ENCODE data around the gene DMD.

DMD gene

DNA sequence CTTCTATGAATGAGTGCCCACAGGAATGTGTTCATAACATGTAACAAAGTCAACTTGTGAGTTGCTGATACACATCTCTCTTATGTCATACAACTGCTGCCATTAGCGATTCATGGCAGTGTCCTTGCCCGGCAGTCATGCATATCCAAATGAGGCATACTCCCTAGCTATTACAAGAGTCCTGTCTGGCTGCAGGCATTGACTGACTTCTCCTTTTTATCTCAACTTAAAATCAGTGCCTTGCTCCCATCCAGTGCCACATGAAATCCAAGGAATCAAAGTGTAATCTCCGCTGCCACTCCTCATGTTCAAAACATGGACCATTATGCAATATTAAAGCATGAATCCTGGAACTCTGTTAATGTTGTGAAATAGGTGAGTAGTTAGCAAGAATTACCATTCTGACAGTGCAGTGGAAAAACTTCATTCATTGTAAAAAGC is 1790.6 kb downstream of the DMD start:
- WGBS (ENCODE audit: insufficient coverage), result 74% methylated on average over 2 of the region's 3 CpGs
- Histone ChIP-seq H3K9me3 (ENCODE audit: control extremely low read depth in 1 of 5, control insufficient read depth in 4 of 5, insufficient read depth in 2 of 5, low read depth in 1 of 5, low read length in 4 of 5) (no peaks in the 10 kb centered on the region), H3K27ac (ENCODE audit: insufficient read depth in 1 of 2, low read depth in 1 of 2, low read length in 2 of 2, poor library complexity in 1 of 2, severe bottlenecking in 2 of 2) (no peak overlapping the region), H3K27me3 (replicated peaks in 2 of 5; ENCODE audit: control insufficient read depth in 4 of 5, insufficient read depth in 5 of 5, low read length in 4 of 5) (no peaks in the 10 kb centered on the region), H3K36me3 (ENCODE audit: control insufficient read depth in 4 of 4, insufficient read depth in 4 of 4, low read length in 3 of 4) (no peaks in the 10 kb centered on the region), H3K4me1 (ENCODE audit: control extremely low read depth in 1 of 4, control insufficient read depth in 4 of 4, insufficient read depth in 4 of 4, low read length in 3 of 4) (no peaks in the 10 kb centered on the region), H3K4me3 (ENCODE audit: control insufficient read depth in 1 of 7, extremely low read depth in 1 of 7, insufficient read depth in 4 of 7, low read depth in 2 of 7, low read length in 6 of 7) (no peak overlapping the region)
- no peak for DNase-seq
- CTCF ChIA-PET, result interaction anchor here (4.9 kb wide), 1 partner anchor 383 kb away, joined by 27 read pairs; no protein-coding TSS in a partner anchor
- POLR2A ChIA-PET, result no interaction called here

DNA sequence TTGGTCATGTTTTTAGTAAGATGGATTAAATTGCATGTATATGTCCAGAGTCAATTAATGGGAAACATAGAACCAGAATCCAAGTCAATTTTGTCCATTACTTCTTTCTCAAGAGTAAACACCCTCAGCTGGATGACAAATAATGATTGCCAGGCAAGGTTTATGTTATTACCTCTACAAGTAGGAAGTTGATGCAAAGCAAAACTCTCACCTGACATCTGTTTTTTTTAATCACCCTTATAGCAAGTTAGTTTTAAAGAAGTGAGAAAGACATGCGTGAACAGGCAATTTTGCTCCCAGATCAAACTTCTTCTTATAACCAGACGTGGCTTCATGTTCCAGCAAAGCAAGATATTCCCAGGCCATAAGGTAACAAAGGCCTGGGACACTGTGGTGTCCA is 1791.0 kb downstream of the DMD start:
- H3K4me1 ChIP-seq (ENCODE audit: control extremely low read depth in 1 of 4, control insufficient read depth in 4 of 4, insufficient read depth in 4 of 4, low read length in 3 of 4), result no peaks in the 10 kb centered on the region
- H3K27ac ChIP-seq (ENCODE audit: insufficient read depth in 1 of 2, low read depth in 1 of 2, low read length in 2 of 2, poor library complexity in 1 of 2, severe bottlenecking in 2 of 2), result no peak overlapping the region
- ChIA-PET CTCF (no interaction called here), POLR2A (no interaction called here)
- no peak for DNase-seq
- WGBS (ENCODE audit: insufficient coverage), result 100% methylated on average over 1 of the region's 2 CpGs
- no peaks in the 10 kb centered on the region for H3K9me3 ChIP-seq (ENCODE audit: control extremely low read depth in 1 of 5, control insufficient read depth in 4 of 5, insufficient read depth in 2 of 5, low read depth in 1 of 5, low read length in 4 of 5)
- H3K27me3 ChIP-seq (replicated peaks in 2 of 5; ENCODE audit: control insufficient read depth in 4 of 5, insufficient read depth in 5 of 5, low read length in 4 of 5), result no peaks in the 10 kb centered on the region
- H3K36me3 ChIP-seq (ENCODE audit: control insufficient read depth in 4 of 4, insufficient read depth in 4 of 4, low read length in 3 of 4), result no peaks in the 10 kb centered on the region
- H3K4me3 ChIP-seq (ENCODE audit: control insufficient read depth in 1 of 7, extremely low read depth in 1 of 7, insufficient read depth in 4 of 7, low read depth in 2 of 7, low read length in 6 of 7), result no peak overlapping the region

DNA sequence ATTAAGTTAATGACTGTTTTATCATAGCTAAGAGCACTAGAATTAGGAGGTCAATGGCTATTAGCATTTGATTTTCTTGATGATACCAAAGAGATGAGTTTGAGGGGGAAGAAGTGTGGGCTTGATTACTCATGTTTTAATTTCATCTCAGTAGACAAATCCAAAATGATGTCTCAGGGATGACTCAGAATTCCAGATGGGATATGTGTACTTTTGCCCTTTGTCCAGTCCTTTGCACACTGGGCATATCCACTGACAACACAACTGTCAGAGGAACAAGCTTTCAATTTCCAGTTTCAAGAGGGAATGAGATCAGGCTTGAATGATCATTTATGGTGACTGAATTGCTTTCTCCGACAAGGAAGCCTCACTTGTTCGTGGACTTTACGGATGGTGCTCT is 1814.2 kb downstream of the DMD start:
- CTCF ChIA-PET, result no interaction called here
- no peaks in the 10 kb centered on the region for H3K27me3 ChIP-seq (replicated peaks in 2 of 5; ENCODE audit: control insufficient read depth in 4 of 5, insufficient read depth in 5 of 5, low read length in 4 of 5)
- no peaks in the 10 kb centered on the region for H3K4me1 ChIP-seq (ENCODE audit: control extremely low read depth in 1 of 4, control insufficient read depth in 4 of 4, insufficient read depth in 4 of 4, low read length in 3 of 4)
- H3K36me3 ChIP-seq (ENCODE audit: control insufficient read depth in 4 of 4, insufficient read depth in 4 of 4, low read length in 3 of 4), result no peaks in the 10 kb centered on the region
- no peak for DNase-seq
- POLR2A ChIA-PET, result no interaction called here
- no peak overlapping the region for H3K27ac ChIP-seq (ENCODE audit: insufficient read depth in 1 of 2, low read depth in 1 of 2, low read length in 2 of 2, poor library complexity in 1 of 2, severe bottlenecking in 2 of 2)
- WGBS (ENCODE audit: insufficient coverage), result 67% methylated on average over 2 of the region's 3 CpGs
- H3K9me3 ChIP-seq (ENCODE audit: control extremely low read depth in 1 of 5, control insufficient read depth in 4 of 5, insufficient read depth in 2 of 5, low read depth in 1 of 5, low read length in 4 of 5), result peaks cover 0 to 2% (median 0%) of the 10 kb centered on the region in 5 experiments
- no peak overlapping the region for H3K4me3 ChIP-seq (ENCODE audit: control insufficient read depth in 1 of 7, extremely low read depth in 1 of 7, insufficient read depth in 4 of 7, low read depth in 2 of 7, low read length in 6 of 7)

DNA sequence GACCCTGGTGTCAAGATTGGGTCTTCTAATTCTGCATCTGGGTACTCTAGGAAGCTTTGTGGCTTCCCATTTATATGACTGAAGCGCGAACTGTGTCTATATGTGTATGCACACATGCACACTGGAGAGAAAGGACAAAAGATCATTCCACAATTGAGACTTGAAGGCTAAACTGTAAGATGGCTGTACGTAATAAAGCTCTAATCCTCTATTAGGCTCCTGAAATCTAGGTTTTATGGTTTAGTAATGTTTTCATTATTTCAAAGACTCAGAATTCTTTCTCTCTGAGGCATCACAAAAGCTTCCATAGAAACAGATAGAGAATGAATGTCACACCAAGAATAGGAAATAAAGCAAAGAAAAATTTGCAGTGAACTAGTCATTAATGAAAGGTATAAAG is 1818.8 kb downstream of the DMD start:
- WGBS (ENCODE audit: insufficient coverage), result 79% methylated on average over 2 of the region's 3 CpGs
- POLR2A ChIA-PET, result no interaction called here
- no peaks in the 10 kb centered on the region for H3K27me3 ChIP-seq (replicated peaks in 2 of 5; ENCODE audit: control insufficient read depth in 4 of 5, insufficient read depth in 5 of 5, low read length in 4 of 5)

DNA sequence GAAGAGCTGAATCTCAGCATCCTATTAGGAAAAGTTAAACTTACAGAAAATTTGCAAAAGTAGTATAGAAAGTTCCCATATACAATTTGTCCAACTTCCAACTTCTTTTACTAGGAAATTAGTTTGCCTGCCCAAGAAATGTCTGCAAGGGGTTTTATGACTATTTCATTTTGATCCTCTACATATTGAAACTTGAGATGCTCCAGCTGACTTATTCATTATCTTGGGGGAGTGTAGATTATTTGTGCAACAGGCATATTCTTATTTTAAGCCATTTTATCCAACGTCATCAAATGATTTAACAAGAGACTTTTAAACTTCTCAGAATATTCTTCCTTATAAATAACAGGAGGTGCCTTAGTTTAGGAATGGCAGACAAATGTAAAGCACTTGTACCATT is 1822.4 kb downstream of the DMD start:
- no peaks in the 10 kb centered on the region for H3K4me1 ChIP-seq (ENCODE audit: control extremely low read depth in 1 of 4, control insufficient read depth in 4 of 4, insufficient read depth in 4 of 4, low read length in 3 of 4)
- WGBS (ENCODE audit: insufficient coverage), result no CpG with 5 or more reads among the region's 1 CpG
- DNase-seq, result no peak

More for the DNA sequence above, 1818.8 kb downstream of the DMD start:
- Histone ChIP-seq H3K4me1 (ENCODE audit: control extremely low read depth in 1 of 4, control insufficient read depth in 4 of 4, insufficient read depth in 4 of 4, low read length in 3 of 4) (no peaks in the 10 kb centered on the region), H3K36me3 (ENCODE audit: control insufficient read depth in 4 of 4, insufficient read depth in 4 of 4, low read length in 3 of 4) (no peaks in the 10 kb centered on the region), H3K9me3 (ENCODE audit: control extremely low read depth in 1 of 5, control insufficient read depth in 4 of 5, insufficient read depth in 2 of 5, low read depth in 1 of 5, low read length in 4 of 5) (no peaks in the 10 kb centered on the region), H3K27ac (ENCODE audit: insufficient read depth in 1 of 2, low read depth in 1 of 2, low read length in 2 of 2, poor library complexity in 1 of 2, severe bottlenecking in 2 of 2) (no peak overlapping the region), H3K4me3 (ENCODE audit: control insufficient read depth in 1 of 7, extremely low read depth in 1 of 7, insufficient read depth in 4 of 7, low read depth in 2 of 7, low read length in 6 of 7) (no peak overlapping the region)
- CTCF ChIA-PET, result no interaction called here
- DNase-seq, result no peak

DNA sequence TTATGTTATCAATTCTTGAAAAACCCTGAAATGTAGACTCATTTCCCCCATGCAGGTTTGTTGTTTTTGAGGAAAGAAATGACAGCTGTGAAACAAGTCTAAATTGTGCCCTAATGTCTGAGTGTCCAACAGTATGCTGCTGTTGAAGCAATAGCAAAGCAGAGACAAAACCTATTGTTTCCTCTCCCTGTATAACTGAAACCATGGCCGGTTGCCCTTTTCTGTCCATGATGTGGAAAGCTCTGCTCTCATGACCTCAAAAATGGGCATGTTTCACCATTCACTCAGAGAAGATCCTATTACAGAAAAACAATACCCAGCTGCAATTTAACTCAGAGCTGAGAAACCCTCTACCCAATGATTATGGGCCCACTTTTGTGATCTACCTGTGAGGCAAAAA is 1826.9 kb downstream of the DMD start:
- Histone ChIP-seq H3K9me3 (ENCODE audit: control extremely low read depth in 1 of 5, control insufficient read depth in 4 of 5, insufficient read depth in 2 of 5, low read depth in 1 of 5, low read length in 4 of 5) (no peaks in the 10 kb centered on the region), H3K27me3 (replicated peaks in 2 of 5; ENCODE audit: control insufficient read depth in 4 of 5, insufficient read depth in 5 of 5, low read length in 4 of 5) (no peaks in the 10 kb centered on the region), H3K27ac (ENCODE audit: insufficient read depth in 1 of 2, low read depth in 1 of 2, low read length in 2 of 2, poor library complexity in 1 of 2, severe bottlenecking in 2 of 2) (no peak overlapping the region), H3K4me1 (ENCODE audit: control extremely low read depth in 1 of 4, control insufficient read depth in 4 of 4, insufficient read depth in 4 of 4, low read length in 3 of 4) (no peaks in the 10 kb centered on the region), H3K36me3 (ENCODE audit: control insufficient read depth in 4 of 4, insufficient read depth in 4 of 4, low read length in 3 of 4) (no peaks in the 10 kb centered on the region), H3K4me3 (ENCODE audit: control insufficient read depth in 1 of 7, extremely low read depth in 1 of 7, insufficient read depth in 4 of 7, low read depth in 2 of 7, low read length in 6 of 7) (no peak overlapping the region)
- ChIA-PET POLR2A (no interaction called here), CTCF (no interaction called here)
- 89% methylated on average over 1 of the region's 1 CpG for WGBS (ENCODE audit: insufficient coverage)
- no peak for DNase-seq

More for the DNA sequence above, 1822.4 kb downstream of the DMD start:
- H3K27ac ChIP-seq (ENCODE audit: insufficient read depth in 1 of 2, low read depth in 1 of 2, low read length in 2 of 2, poor library complexity in 1 of 2, severe bottlenecking in 2 of 2), result no peak overlapping the region
- no peak overlapping the region for H3K4me3 ChIP-seq (ENCODE audit: control insufficient read depth in 1 of 7, extremely low read depth in 1 of 7, insufficient read depth in 4 of 7, low read depth in 2 of 7, low read length in 6 of 7)
- H3K9me3 ChIP-seq (ENCODE audit: control extremely low read depth in 1 of 5, control insufficient read depth in 4 of 5, insufficient read depth in 2 of 5, low read depth in 1 of 5, low read length in 4 of 5), result no peaks in the 10 kb centered on the region
- no peaks in the 10 kb centered on the region for H3K36me3 ChIP-seq (ENCODE audit: control insufficient read depth in 4 of 4, insufficient read depth in 4 of 4, low read length in 3 of 4)
- CTCF ChIA-PET, result no interaction called here
- POLR2A ChIA-PET, result no interaction called here
- H3K27me3 ChIP-seq (replicated peaks in 2 of 5; ENCODE audit: control insufficient read depth in 4 of 5, insufficient read depth in 5 of 5, low read length in 4 of 5), result no peaks in the 10 kb centered on the region

DNA sequence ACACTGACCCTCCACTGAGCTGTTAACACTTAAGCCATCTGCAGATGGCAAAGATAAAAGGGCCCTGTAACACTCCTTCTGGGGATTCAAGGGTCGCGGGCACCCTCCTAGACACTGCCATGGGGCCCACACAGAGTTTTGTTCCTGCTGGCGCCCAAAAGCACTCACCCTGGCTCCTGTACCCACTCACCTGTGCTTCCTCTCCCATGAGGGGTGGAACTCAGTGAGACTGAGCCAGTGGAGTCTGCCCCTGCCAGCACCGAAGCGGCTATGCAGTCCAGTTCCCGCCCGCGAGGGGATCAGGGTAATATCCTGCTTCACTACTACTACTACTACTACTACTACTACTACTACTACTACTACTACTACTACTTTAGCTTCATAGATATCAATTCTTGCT is 1827.4 kb downstream of the DMD start:
- Histone ChIP-seq H3K27ac (ENCODE audit: insufficient read depth in 1 of 2, low read depth in 1 of 2, low read length in 2 of 2, poor library complexity in 1 of 2, severe bottlenecking in 2 of 2) (no peak overlapping the region), H3K4me3 (ENCODE audit: control insufficient read depth in 1 of 7, extremely low read depth in 1 of 7, insufficient read depth in 4 of 7, low read depth in 2 of 7, low read length in 6 of 7) (no peak overlapping the region), H3K9me3 (ENCODE audit: control extremely low read depth in 1 of 5, control insufficient read depth in 4 of 5, insufficient read depth in 2 of 5, low read depth in 1 of 5, low read length in 4 of 5) (no peaks in the 10 kb centered on the region), H3K27me3 (replicated peaks in 2 of 5; ENCODE audit: control insufficient read depth in 4 of 5, insufficient read depth in 5 of 5, low read length in 4 of 5) (no peaks in the 10 kb centered on the region), H3K36me3 (ENCODE audit: control insufficient read depth in 4 of 4, insufficient read depth in 4 of 4, low read length in 3 of 4) (no peaks in the 10 kb centered on the region), H3K4me1 (ENCODE audit: control extremely low read depth in 1 of 4, control insufficient read depth in 4 of 4, insufficient read depth in 4 of 4, low read length in 3 of 4) (no peaks in the 10 kb centered on the region)
- 85% methylated on average over 6 of the region's 8 CpGs for WGBS (ENCODE audit: insufficient coverage)
- POLR2A ChIA-PET, result no interaction called here
- CTCF ChIA-PET, result no interaction called here
- no peak for DNase-seq
